ENCODE measurements around the gene SRD5A1.

GRCh38 chr5:6710070-6710469 is 76.8 kb downstream of the SRD5A1 start:
- TF ChIP-seq RCOR1 (IDR thresholded peaks at IDR 0.05; ENCODE audit: low read depth, low read length) (no peak), EHMT2 (IDR thresholded peaks at IDR 0.05; ENCODE audit: low read depth) (no peak), BHLHE40 (IDR thresholded peaks at IDR 0.05; ENCODE audit: low read depth, low read length) (no peak), CTCF (IDR thresholded peaks at IDR 0.05) (no peak)

Measured in A549 (cell line).